Left lobe of liver (tissue), 2 donors: ENCODE measurements around the gene HLA-DPB1. TPM values are rescaled to one million over a fixed set of nuclear protein-coding genes. Genes with fewer than 3 reads are reported as not detected.

ENCODE experiments used
- ATAC-seq: fragments of 200-7000 bp; cut with Tn5 transposase; one replicate; pipeline ENCODE4 v1.9.1; 2020; ENCODE audit warnings: mild to moderate bottlenecking, moderate library complexity
- DNase-seq: peaks from one replicate; pipeline ENCODE4 v3.0.0-alpha.2; 2020; ENCODE audit warnings: low spot score
- total RNA-seq: library from RNA; stranded (reverse); gene quantifications from one replicate; pipeline ENCODE4 v1.2.1, GENCODE V29; 2021
- donor health status: DM: no; HTN: no; CAD: no; lungs with moderate emphysema.
- donor health status: DM: no; HTN: yes; CAD: no.

HLA-DPB1 gene
- total RNA-seq, 1 donor from 2014 or later = 11.3 TPM

DNA sequence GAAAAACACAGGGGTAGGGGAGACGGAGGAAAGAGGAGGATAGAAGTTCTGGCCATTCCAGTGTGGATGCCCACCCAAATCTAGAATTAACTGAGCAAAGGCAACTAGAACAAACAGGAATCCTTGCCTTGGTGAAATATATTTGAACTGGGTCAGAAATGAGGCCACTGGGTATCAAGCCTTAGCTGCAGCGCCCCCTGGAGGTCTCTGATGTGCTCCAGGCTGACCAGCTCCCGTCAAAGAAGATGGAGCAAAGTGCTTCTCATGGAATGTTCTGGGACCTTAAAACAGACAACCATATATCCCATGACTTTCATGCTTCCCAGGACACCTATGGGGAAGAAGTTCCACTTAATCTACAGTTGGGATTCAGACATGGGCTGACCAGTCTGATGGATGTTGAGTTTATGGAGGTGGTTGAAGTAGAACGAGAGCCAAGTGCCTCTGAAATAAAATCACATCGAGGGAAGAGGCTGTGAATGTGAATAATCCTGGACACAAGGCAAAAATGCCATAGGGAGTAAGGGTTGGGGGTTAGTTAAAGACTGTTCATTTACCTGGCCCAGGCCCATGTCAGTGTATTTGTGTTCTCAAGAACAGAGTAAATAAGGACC lies 50.4 kb downstream of the HLA-DPB1 start:
- peak; percentile 51 for DNase-seq
- peak; percentile 80 for ATAC-seq

DNA sequence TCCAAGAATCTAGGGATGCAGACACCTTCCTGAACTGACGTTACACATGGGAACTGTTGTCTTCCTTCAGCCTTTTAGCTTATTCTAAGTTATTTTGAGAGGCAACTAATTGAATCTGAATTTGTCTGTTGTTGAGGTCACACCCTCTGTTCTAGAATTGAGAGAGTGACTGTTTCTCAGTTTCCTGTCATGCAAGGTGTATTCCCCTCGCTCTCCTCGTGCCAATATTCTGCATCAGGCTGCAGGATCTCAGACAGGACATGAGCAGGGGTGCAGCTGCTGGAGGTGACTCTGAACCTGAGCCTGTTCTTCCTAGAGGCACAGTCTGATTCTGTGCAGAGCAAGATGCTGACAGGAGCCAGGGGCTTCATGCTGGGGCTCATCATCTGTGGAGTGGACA lies 52.5 kb downstream of the HLA-DPB1 start:
- ATAC-seq (no peak), DNase-seq (no peak)

DNA sequence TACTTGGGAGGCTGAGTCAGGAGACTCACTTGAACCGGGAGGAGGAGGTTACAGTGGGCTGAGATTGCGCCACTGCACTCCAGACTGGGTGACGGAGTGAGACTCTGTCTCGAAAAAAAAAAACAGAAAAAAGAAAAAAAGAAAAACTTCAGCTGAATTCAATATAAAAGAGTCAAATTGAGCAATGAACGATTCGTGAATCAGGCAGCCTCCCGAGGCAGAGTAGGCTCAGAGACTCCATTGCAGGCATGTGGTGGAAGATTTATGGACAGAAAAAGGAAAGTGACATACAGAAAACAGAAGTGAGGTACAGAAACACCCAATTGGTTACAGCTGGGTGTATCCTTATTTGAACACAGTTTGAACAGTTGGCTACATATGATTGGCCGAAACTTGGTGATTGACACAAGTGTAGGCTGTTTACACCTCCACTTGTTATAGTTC lies 56.3 kb downstream of the HLA-DPB1 start:
- ATAC-seq (no peak), DNase-seq (no peak)

DNA sequence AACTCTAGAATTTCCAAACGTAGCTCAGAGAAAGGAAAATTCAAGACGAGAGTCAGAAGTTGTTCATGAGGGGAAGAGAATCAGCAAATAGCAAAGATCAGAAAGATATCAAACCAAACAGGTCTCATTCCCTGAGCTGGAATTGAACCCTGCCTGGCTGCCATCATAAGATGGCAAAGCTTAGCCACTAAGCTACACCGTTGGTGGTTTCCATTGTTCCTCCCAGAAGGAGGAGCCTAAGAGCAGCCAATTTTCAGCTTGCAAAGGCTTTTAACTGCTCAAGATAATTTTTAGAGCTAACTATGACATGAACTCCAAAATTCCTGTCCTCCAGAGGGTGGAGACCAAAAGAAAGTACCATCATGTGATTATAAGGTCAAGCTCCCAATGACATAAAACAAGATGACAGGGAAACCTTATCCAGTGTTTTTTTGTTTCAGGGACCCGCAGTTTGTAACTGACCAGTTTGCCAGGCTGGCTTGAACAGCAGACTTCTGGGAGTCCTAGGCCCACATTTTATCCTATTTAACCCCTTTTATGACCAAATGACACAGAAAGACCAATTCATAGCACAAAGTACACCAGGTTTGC lies 60.6 kb downstream of the HLA-DPB1 start:
- no peak for ATAC-seq
- DNase-seq = no peak

Other genes starting within 250 kb of the HLA-DPB1 start
- 11.8 TPM for gene TAP2, start 237.3 kb upstream of the HLA-DPB1 start, total RNA-seq
- gene PSMB8, start 231.9 kb upstream of the HLA-DPB1 start, total RNA-seq = 41.1 TPM
- 10.6 TPM for gene TAP1, start 222.3 kb upstream of the HLA-DPB1 start, total RNA-seq
- gene PSMB9, start 221.8 kb upstream of the HLA-DPB1 start, total RNA-seq = 13.9 TPM
- 2.6 TPM for gene HLA-DMB, start 135.0 kb upstream of the HLA-DPB1 start, total RNA-seq
- gene HLA-DMA, start 122.9 kb upstream of the HLA-DPB1 start, total RNA-seq = 6.6 TPM
- 76.2 TPM for gene BRD2, start 107.4 kb upstream of the HLA-DPB1 start, total RNA-seq
- 0.70 TPM for gene HLA-DOA, start 66.4 kb upstream of the HLA-DPB1 start, total RNA-seq
- 10.8 TPM for gene HLA-DPA1, start 2.3 kb upstream of the HLA-DPB1 start, total RNA-seq
- gene COL11A2, start 116.5 kb downstream of the HLA-DPB1 start, total RNA-seq = 0.55 TPM
- 23.3 TPM for gene RXRB, start 124.7 kb downstream of the HLA-DPB1 start, total RNA-seq
- 74.8 TPM for gene SLC39A7, start 124.9 kb downstream of the HLA-DPB1 start, total RNA-seq
- gene HSD17B8, start 128.7 kb downstream of the HLA-DPB1 start, total RNA-seq = 40.3 TPM
- 19.2 TPM for gene RING1, start 132.5 kb downstream of the HLA-DPB1 start, total RNA-seq
- gene VPS52, start 195.9 kb downstream of the HLA-DPB1 start, total RNA-seq = 30.2 TPM
- gene RPS18, start 196.1 kb downstream of the HLA-DPB1 start, total RNA-seq = 555 TPM
- 1.2 TPM for gene B3GALT4, start 201.1 kb downstream of the HLA-DPB1 start, total RNA-seq
- 17.8 TPM for gene WDR46, start 213.2 kb downstream of the HLA-DPB1 start, total RNA-seq
- gene PFDN6, start 213.6 kb downstream of the HLA-DPB1 start, total RNA-seq = 19.2 TPM
- gene RGL2, start 223.0 kb downstream of the HLA-DPB1 start, total RNA-seq = 19.7 TPM
- 107 TPM for gene TAPBP, start 238.1 kb downstream of the HLA-DPB1 start, total RNA-seq
- 7.7 TPM for gene ZBTB22, start 241.8 kb downstream of the HLA-DPB1 start, total RNA-seq
- 14.1 TPM for gene DAXX, start 247.0 kb downstream of the HLA-DPB1 start, total RNA-seq